ENCODE data around the gene SEC22C. TPM values are rescaled to one million over a fixed set of nuclear protein-coding genes. Genes with fewer than 3 reads are reported as not detected.

Gene SEC22C
- total and polyA plus RNA-seq, 2 of the 4 experiments (the other 2 are of a cell fraction) = 24.0 to 43.9 TPM

GRCh38 chr3:42499478-42499871 is 82.3 kb downstream of the SEC22C start:
- Histone ChIP-seq H3K9me3 (ENCODE audit: control insufficient read depth, insufficient read depth, low read length) (no peaks in the 10 kb centered on the region), H3K27me3 (ENCODE audit: control insufficient read depth, insufficient read depth, low read length) (peaks cover 55% of the 10 kb centered on the region), H3K9me1 (ENCODE audit: insufficient read depth, low read length) (no peaks in the 10 kb centered on the region; the same call in 1 of the 2 replicates), H2AK9ac (replicated peaks; ENCODE audit: low read depth, low read length, poor library complexity) (no peak overlapping the region), H2BK120ac (ENCODE audit: low read depth, low read length) (no peak overlapping the region), H4K8ac (ENCODE audit: low read depth in 2 of 2, low read length in 2 of 2) (no peak overlapping the region), H3K56ac (ENCODE audit: extremely low read depth, insufficient read depth, low read length) (no peak overlapping the region), H3K36me3 (ENCODE audit: control insufficient read depth, insufficient read depth, low read length) (no peaks in the 10 kb centered on the region), H2AK5ac (ENCODE audit: low read depth, low read length) (no peak overlapping the region), H3K4ac (ENCODE audit: low read depth, low read length) (no peak overlapping the region), H3K18ac (ENCODE audit: low read depth, low read length) (no peak overlapping the region), H3K4me3 (ENCODE audit: insufficient read depth, low read depth, low read length) (no peak overlapping the region), H3K14ac (replicated peaks; ENCODE audit: low read depth, low read length) (no peak overlapping the region), H3K4me2 (ENCODE audit: low read depth, low read length) (no peak overlapping the region), H3K23ac (ENCODE audit: low read depth, low read length) (no peak overlapping the region), H2BK5ac (ENCODE audit: low read depth, low read length, poor library complexity, severe bottlenecking) (no peak overlapping the region), H3K27ac (ENCODE audit: insufficient read depth, low read length) (no peak overlapping the region), H3K9ac (ENCODE audit: low read depth, low read length) (no peak overlapping the region), H2AFZ (replicated peaks; ENCODE audit: low read length, poor library complexity) (no peak overlapping the region), H3K4me1 (ENCODE audit: control insufficient read depth, insufficient read depth, low read length) (no peaks in the 10 kb centered on the region), H4K20me1 (ENCODE audit: insufficient read depth, low read length) (no peaks in the 10 kb centered on the region), H2BK20ac (ENCODE audit: low read depth, low read length) (no peak overlapping the region), H4K91ac (ENCODE audit: insufficient read depth, low read depth, low read length) (no peak overlapping the region), H3K79me1 (ENCODE audit: low read depth in 1 of 2, low read length in 2 of 2) (no peaks in the 10 kb centered on the region), H4K5ac (ENCODE audit: low read depth, low read length) (no peak overlapping the region), H2BK15ac (ENCODE audit: low read depth, low read length) (no peak overlapping the region)
- CTCF ChIA-PET = no interaction called here
- TF ChIP-seq ELK1 (IDR thresholded peaks at IDR 0.05; ENCODE audit: borderline replicate concordance, low read depth, low read length) = no peak
- no peak for TF ChIP-seq USF2 (IDR thresholded peaks at IDR 0.05; ENCODE audit: low read depth, low read length)
- TF ChIP-seq SMC3 (IDR thresholded peaks at IDR 0.05; ENCODE audit: low read depth, low read length) = no peak
- TF ChIP-seq RAD21 (IDR thresholded peaks at IDR 0.05; ENCODE audit: low read length) = no peak
- dilution Hi-C loops (cut with HindIII; ENCODE audit: low sequenced_read_pairs, unreplicated experiment) = no loop called here
- DNase-seq (no peak), ATAC-seq (ENCODE audit: low read depth) (no peak)
- POLR2A ChIA-PET (ENCODE audit: unreplicated experiment) = no interaction called here
- WGBS, 2 experiments (ENCODE audit: extremely low coverage in 2 of 2, insufficient read length in 1 of 2) = no CpG with 5 or more reads among the region's 3 CpGs
- intact Hi-C loops (cut with micrococcal nuclease) = no loop called here
- BruUV-seq (replicated peaks) = no TSS peak
- in situ Hi-C loops (cut with MboI; ENCODE audit: low sequenced_read_pairs) = no loop called here

Measured in IMR-90 (cell line).